ENCODE results near the gene SRD5A1. TPM values are rescaled to one million over a fixed set of nuclear protein-coding genes. Genes with fewer than 3 reads are reported as not detected.

Gene SRD5A1
- total and polyA plus RNA-seq, 8 donors = 3.0 to 8.2 (median 6.5) TPM

DNA sequence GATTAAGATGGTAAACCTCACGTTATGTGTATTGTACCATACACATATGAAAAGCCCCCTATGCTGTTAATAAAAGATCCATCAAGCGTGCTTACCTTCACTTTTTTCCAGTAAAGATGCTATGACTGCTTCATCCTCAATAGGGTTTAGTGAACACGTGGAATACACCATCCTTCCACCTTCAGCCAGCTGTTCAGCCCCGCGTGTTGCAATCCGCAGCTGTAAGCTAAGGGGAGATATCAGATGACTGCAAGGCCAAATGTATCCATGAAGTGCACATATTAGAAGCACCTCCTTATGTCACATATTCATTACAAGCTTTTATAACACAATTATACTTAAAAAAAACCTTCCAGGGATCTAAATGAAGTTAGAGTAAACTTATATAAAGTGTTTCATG lies 16.6 kb upstream of the SRD5A1 start:
- Histone ChIP-seq H3K4me1 (no peaks in the 10 kb centered on the region), H3K27ac (no peak overlapping the region), H3K27me3 (no peaks in the 10 kb centered on the region), H3K36me3 (peaks cover 4 to 62% (median 21%) of the 10 kb centered on the region in 3 donors), H3K9me3 (no peaks in the 10 kb centered on the region), H3K4me3 (no peak overlapping the region)
- intact Hi-C loops (cut with DNase I) = no loop called here
- DNase-seq (no peak), FAIRE-seq (no peak), ATAC-seq (no peak)
- WGBS, 2 donors = 77 to 85% methylated on average over 6 of the region's 6 CpGs
- TF ChIP-seq, protein P1, sequence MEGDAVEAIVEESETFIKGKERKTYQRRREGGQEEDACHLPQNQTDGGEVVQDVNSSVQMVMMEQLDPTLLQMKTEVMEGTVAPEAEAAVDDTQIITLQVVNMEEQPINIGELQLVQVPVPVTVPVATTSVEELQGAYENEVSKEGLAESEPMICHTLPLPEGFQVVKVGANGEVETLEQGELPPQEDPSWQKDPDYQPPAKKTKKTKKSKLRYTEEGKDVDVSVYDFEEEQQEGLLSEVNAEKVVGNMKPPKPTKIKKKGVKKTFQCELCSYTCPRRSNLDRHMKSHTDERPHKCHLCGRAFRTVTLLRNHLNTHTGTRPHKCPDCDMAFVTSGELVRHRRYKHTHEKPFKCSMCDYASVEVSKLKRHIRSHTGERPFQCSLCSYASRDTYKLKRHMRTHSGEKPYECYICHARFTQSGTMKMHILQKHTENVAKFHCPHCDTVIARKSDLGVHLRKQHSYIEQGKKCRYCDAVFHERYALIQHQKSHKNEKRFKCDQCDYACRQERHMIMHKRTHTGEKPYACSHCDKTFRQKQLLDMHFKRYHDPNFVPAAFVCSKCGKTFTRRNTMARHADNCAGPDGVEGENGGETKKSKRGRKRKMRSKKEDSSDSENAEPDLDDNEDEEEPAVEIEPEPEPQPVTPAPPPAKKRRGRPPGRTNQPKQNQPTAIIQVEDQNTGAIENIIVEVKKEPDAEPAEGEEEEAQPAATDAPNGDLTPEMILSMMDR (IDR thresholded peaks at IDR 0.05) = no peak

DNA sequence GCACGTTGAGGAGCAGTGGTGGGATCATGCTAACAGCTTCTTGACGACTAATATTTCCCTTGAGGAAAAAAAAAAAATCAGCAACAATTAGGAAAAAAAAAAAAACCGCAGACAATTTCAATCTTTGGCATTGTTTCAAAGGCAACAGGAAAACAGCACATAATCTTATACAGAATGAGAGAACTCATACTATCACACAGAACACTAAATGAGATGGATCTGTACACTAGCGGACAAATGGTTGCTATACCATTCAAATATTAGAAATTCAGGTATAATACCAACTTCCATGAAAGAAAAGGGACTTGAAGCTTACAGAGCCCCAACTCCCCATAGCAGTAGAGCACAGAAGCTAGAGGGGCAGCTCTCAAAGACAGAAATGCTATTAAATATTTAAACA lies 10.0 kb upstream of the SRD5A1 start:
- H3K9me3 ChIP-seq = no peaks in the 10 kb centered on the region
- intact Hi-C loops (cut with DNase I) = no loop called here
- DNase-seq (no peak), FAIRE-seq (no peak), ATAC-seq (no peak)
- no peak overlapping the region for H3K4me3 ChIP-seq
- H3K27ac ChIP-seq = no peak overlapping the region
- TF ChIP-seq, protein P1 (IDR thresholded peaks at IDR 0.05) = no peak
- H3K36me3 ChIP-seq = peaks cover 0 to 59% (median 7%) of the 10 kb centered on the region in 3 donors
- H3K27me3 ChIP-seq = no peaks in the 10 kb centered on the region
- H3K4me1 ChIP-seq = no peaks in the 10 kb centered on the region
- WGBS, 2 donors = 92% methylated on average over 4 of the region's 4 CpGs

DNA sequence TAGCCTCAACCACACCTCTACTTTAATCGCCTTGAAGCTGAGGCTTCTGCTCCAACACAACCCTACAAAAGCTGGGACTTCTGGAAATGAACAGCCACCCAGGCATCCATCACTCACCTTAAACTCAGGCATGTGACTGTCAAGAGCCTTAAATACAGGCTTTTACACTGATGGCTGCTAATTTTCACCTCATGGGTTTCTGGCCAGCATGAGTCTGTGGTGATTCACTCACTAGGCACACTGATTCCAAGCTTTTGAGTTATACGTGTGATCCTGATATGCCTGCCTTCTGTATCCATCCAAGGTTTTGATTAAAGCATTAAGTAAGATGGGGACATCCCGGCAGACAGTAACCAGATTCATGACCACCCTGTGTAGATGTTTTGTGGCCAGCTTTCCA lies 9.3 kb upstream of the SRD5A1 start:
- no peaks in the 10 kb centered on the region for H3K27me3 ChIP-seq
- DNase-seq = no peak
- no peak for FAIRE-seq
- intact Hi-C loops (cut with DNase I) = no loop called here
- whole genome bisulfite sequencing, 2 donors = 96 to 98% methylated on average over 3 of the region's 3 CpGs
- no peak overlapping the region for H3K4me3 ChIP-seq
- no peak overlapping the region for H3K27ac ChIP-seq
- H3K9me3 ChIP-seq = no peaks in the 10 kb centered on the region
- no peak for ATAC-seq
- H3K4me1 ChIP-seq = no peaks in the 10 kb centered on the region
- TF ChIP-seq, protein P1 (IDR thresholded peaks at IDR 0.05) = no peak
- peaks cover 0 to 53% (median 11%) of the 10 kb centered on the region in 3 donors for H3K36me3 ChIP-seq

DNA sequence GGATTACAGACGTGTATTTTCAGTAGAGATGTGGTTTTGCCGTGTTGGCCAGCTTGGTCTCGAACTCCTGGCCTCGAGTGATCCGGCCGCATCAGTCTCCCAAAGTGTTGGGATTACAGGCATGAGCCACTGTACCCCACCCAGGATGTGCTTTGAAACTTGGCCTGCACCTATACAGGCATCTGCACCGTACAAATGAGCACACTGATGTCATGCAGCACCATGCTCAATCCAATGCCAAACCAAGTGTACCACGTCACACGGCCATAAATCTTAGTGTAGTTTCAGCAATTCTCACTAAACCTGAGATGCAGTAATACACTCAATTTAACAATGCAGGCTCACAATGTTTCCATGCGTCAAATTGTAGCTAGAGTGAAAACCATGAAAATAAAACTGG lies 6.7 kb upstream of the SRD5A1 start:
- Histone ChIP-seq H3K27me3 (no peaks in the 10 kb centered on the region), H3K36me3 (peaks cover 0 to 39% (median 4%) of the 10 kb centered on the region in 3 donors), H3K9me3 (no peaks in the 10 kb centered on the region), H3K4me1 (peaks cover 0 to 6% (median 0%) of the 10 kb centered on the region in 3 donors), H3K27ac (no peak overlapping the region), H3K4me3 (no peak overlapping the region)
- intact Hi-C loops (cut with DNase I) = no loop called here
- TF ChIP-seq, protein P1 (IDR thresholded peaks at IDR 0.05) = no peak
- FAIRE-seq = no peak
- DNase-seq = no peak
- ATAC-seq = no peak
- 87 to 89% methylated on average over 10 of the region's 10 CpGs for WGBS, 2 donors

DNA sequence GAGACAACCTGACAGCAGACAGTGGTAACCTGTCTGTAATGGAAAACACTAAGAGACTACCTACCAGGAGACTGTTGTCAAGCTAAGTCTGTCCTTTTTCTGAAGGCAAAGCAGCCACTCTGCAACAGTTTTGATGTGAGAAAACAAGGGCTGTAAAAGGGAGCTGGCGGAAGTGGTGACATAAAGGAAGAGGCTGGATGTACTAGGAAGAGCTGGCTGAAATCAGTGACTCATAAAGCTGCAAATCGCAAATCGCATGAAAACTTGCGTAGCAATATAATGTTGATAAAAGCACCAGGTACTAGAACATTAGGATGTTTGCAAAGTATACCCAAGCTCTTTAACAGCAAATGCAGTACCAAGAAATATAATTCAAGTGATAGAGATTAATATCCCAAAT lies 1.8 kb upstream of the SRD5A1 start:
- whole genome bisulfite sequencing, 2 donors = 92 to 93% methylated on average over 4 of the region's 4 CpGs
- ATAC-seq (no peak), FAIRE-seq (no peak), DNase-seq (no peak)
- Histone ChIP-seq H3K4me1 (peaks cover 0 to 12% (median 0%) of the 10 kb centered on the region in 3 donors), H3K9me3 (no peaks in the 10 kb centered on the region), H3K4me3 (peak overlapping the region in 1 of 4 donors; percentile 93), H3K27me3 (no peaks in the 10 kb centered on the region), H3K27ac (no peak overlapping the region), H3K36me3 (peaks cover 0 to 18% (median 4%) of the 10 kb centered on the region in 3 donors)
- TF ChIP-seq, protein P1 (IDR thresholded peaks at IDR 0.05) = no peak
- intact Hi-C loops (cut with DNase I) = loop anchor here in 2 of 3 donors (10.0 kb wide), 3 partner anchors 53 to 113 kb away; partner anchors contain the start of gene TENT4A (in 1 of the 2)

Data from pancreas (tissue), 10 donors.